SU-DHL-6 (cell line): ENCODE measurements around the gene OR1E2.

Source experiments
- CTCF ChIP-seq: fragments of 200-600 bp; sonication (generic); IDR thresholded peaks from one replicate; pipeline ENCODE4 v1.5.1; 2017; ENCODE audit warnings: antibody characterized with exemption, mild to moderate bottlenecking, low read length, moderate library complexity; ENCODE audit not compliant: insufficient read depth, poor library complexity, severe bottlenecking
- EZH2phosphoT487 ChIP-seq: fragments of 200-600 bp; sonication (generic), shearing (Covaris generic); conservative IDR thresholded peaks from 2 replicates; pipeline ENCODE4 v1.6.1; 2018; ENCODE audit warnings: mild to moderate bottlenecking, antibody characterized with exemption, low read length, moderate library complexity, mixed read lengths

GRCh38 chr17:3479988-3480387, 46.3 kb upstream of the OR1E2 start:
- TF ChIP-seq CTCF (no peak), EZH2phosphoT487 (no peak)
